Left forelimb (tissue), 1 donor: ENCODE results near the gene NUP210L.
A peak's percentile ranks its signal among the peaks of the same experiment; 100 is the strongest.

ENCODE experiments used
- DNase-seq: peaks from one replicate; pipeline ENCODE4 v3.0.0-alpha.2; 2018; ENCODE audit warnings: low spot score

NUP210L gene

GRCh38 chr1:154154534-154155191 lies at the start of gene NUP210L:
Gene NUP210L (minus strand): TSS chr1:154155073.
- no peak for DNase-seq

GRCh38 chr1:154199563-154199879 lies 44.6 kb upstream of the NUP210L start:
- DNase-seq = no peak

GRCh38 chr1:154198756-154199562 lies 44.1 kb upstream of the NUP210L start:
- no peak for DNase-seq

GRCh38 chr1:154193821-154194220 lies 38.9 kb upstream of the NUP210L start:
- no peak for DNase-seq

- DNase-seq = no peak
Measured at GRCh38 chr1:154192476-154192875, 37.6 kb upstream of the NUP210L start.

GRCh38 chr1:154191990-154192461 lies 37.2 kb upstream of the NUP210L start, which contains the start of gene TPM3:
Gene TPM3 (minus strand): TSS chr1:154192100. CDS start chr1:154192018, 82 bp downstream.
- DNase-seq = no peak

- DNase-seq = no peak
Measured at GRCh38 chr1:154190550-154190949, 35.7 kb upstream of the NUP210L start.

GRCh38 chr1:154186852-154187501 lies 32.1 kb upstream of the NUP210L start:
- DNase-seq = no peak

GRCh38 chr1:154186177-154186576 lies 31.3 kb upstream of the NUP210L start:
- DNase-seq = no peak

- DNase-seq = peak; percentile 99
Measured at GRCh38 chr1:154183046-154183915, 28.4 kb upstream of the NUP210L start.

GRCh38 chr1:154182344-154183045 lies 27.6 kb upstream of the NUP210L start:
- DNase-seq = peak; percentile 79

- no peak for DNase-seq
Measured at GRCh38 chr1:154181944-154182343, 27.1 kb upstream of the NUP210L start.

GRCh38 chr1:154179946-154180687 lies 25.2 kb upstream of the NUP210L start:
- no peak for DNase-seq

- DNase-seq = no peak
Measured at GRCh38 chr1:154178911-154179811, 24.3 kb upstream of the NUP210L start.

GRCh38 chr1:154178013-154178412 lies 23.1 kb upstream of the NUP210L start:
- no peak for DNase-seq

GRCh38 chr1:154176337-154176736 lies 21.5 kb upstream of the NUP210L start:
- DNase-seq = no peak

GRCh38 chr1:154174654-154175053 lies 19.8 kb upstream of the NUP210L start:
- no peak for DNase-seq

- DNase-seq = no peak
Measured at GRCh38 chr1:154171880-154172279, 17.0 kb upstream of the NUP210L start.

- DNase-seq = no peak
Measured at GRCh38 chr1:154171223-154171583, 16.3 kb upstream of the NUP210L start.
